GM19238 (cell line): Measurements from ENCODE around the gene DPEP2NB.
A peak's percentile ranks its signal among the peaks of the same experiment; 100 is the strongest.
"Not testable (repeated sequence)": the region's sequence is repeated elsewhere in the genome, so short reads cannot be mapped to it uniquely, and the experiment has no call there.

Experiments
- DNase-seq: peaks from one replicate; pipeline ENCODE4 v3.0.0; 2011; ENCODE audit warnings: low spot score; ENCODE audit not compliant: insufficient read length

The DPEP2NB gene

GRCh38 chr16:68013440-68013839 lies 2.3 kb downstream of the DPEP2NB start:
- no peak for DNase-seq

- DNase-seq = not testable (repeated sequence)
These were observed 5.8 kb downstream of the DPEP2NB start for GRCh38 chr16:68009872-68010271.

GRCh38 chr16:68009157-68009735 lies 6.5 kb downstream of the DPEP2NB start:
- no peak for DNase-seq

GRCh38 chr16:68005786-68006286 lies 9.9 kb downstream of the DPEP2NB start:
- DNase-seq = no peak

GRCh38 chr16:68005211-68005610 lies 10.5 kb downstream of the DPEP2NB start:
- DNase-seq = no peak

GRCh38 chr16:68003031-68003430 lies 12.7 kb downstream of the DPEP2NB start:
- no peak for DNase-seq

GRCh38 chr16:68000450-68000849 lies 15.3 kb downstream of the DPEP2NB start:
- DNase-seq = no peak

GRCh38 chr16:67999985-68000384 lies 15.7 kb downstream of the DPEP2NB start:
- no peak for DNase-seq

- DNase-seq = not testable (repeated sequence)
These were observed 16.7 kb downstream of the DPEP2NB start, which contains the start of gene DPEP2 for GRCh38 chr16:67998779-67999688. Gene DPEP2, minus strand, starts transcription at chr16:67999484. Its CDS starts 6,272 bp downstream, at chr16:67993212.

- not testable (repeated sequence) for DNase-seq
These were observed 17.4 kb downstream of the DPEP2NB start for GRCh38 chr16:67998231-67998778.

GRCh38 chr16:67996666-67997065 lies 19.0 kb downstream of the DPEP2NB start:
- DNase-seq = no peak

GRCh38 chr16:67995423-67995822 lies 20.3 kb downstream of the DPEP2NB start:
- DNase-seq = no peak

GRCh38 chr16:67994040-67994408 lies 21.7 kb downstream of the DPEP2NB start:
- not testable (repeated sequence) for DNase-seq

- peak; percentile 87 for DNase-seq
These were observed 22.3 kb downstream of the DPEP2NB start for GRCh38 chr16:67993207-67994039.

GRCh38 chr16:67992661-67993206 lies 23.0 kb downstream of the DPEP2NB start:
- DNase-seq = no peak

GRCh38 chr16:67990018-67990386 lies 25.7 kb downstream of the DPEP2NB start:
- DNase-seq = no peak

- no peak for DNase-seq
These were observed 26.2 kb downstream of the DPEP2NB start for GRCh38 chr16:67989322-67990017.

- DNase-seq = no peak
These were observed 27.0 kb downstream of the DPEP2NB start for GRCh38 chr16:67988675-67989074.

GRCh38 chr16:67987460-67988160 lies 28.1 kb downstream of the DPEP2NB start:
- no peak for DNase-seq

GRCh38 chr16:67986949-67987348 lies 28.8 kb downstream of the DPEP2NB start:
- DNase-seq = no peak
